ENCODE data around the gene SMG5.

GRCh38 chr1:156245451-156246232 is 37.0 kb downstream of the SMG5 start:
- TF ChIP-seq CTCF (IDR thresholded peaks at IDR 0.05) (no peak), ZFX (IDR thresholded peaks at IDR 0.05; ENCODE audit: borderline replicate concordance) (no peak)
